DMS153 treated with DMSO at 0.1 percent for 48 hours (cell line): Measurements from ENCODE around the gene ALDH1A2.

Source experiments
- DNase-seq: peaks from one replicate; lab custom pipeline; 2025; ENCODE audit not compliant: unreplicated experiment; lab: John Stamatoyannopoulos, UW

Gene ALDH1A2

GRCh38 chr15:57910672-57911071 lies 154.8 kb downstream of the ALDH1A2 start:
- no peak for DNase-seq

GRCh38 chr15:57909388-57909787 lies 156.1 kb downstream of the ALDH1A2 start:
- no peak for DNase-seq

GRCh38 chr15:57903626-57904025 lies 161.9 kb downstream of the ALDH1A2 start:
- no peak for DNase-seq
